Neural crest cell (in vitro differentiated cells): ENCODE measurements around the gene TMEM240. TPM values are rescaled to one million over a fixed set of nuclear protein-coding genes. Genes with fewer than 3 reads are reported as not detected.

Source experiments
- DNase-seq: peaks from one replicate; pipeline ENCODE4 v3.0.0; 2021; ENCODE audit warnings: low read depth, mixed read lengths, low spot score
- H3K27ac Mint-ChIP-seq: one replicate; pipeline ENCODE4 v1.8.0; 2021; ENCODE audit warnings: mild to moderate bottlenecking, mixed read lengths; ENCODE audit not compliant: unreplicated experiment
- H3K27me3 Mint-ChIP-seq: 2 replicates; pipeline ENCODE4 v1.8.0; 2021; ENCODE audit warnings: low read depth, mild to moderate bottlenecking, mixed read lengths
- H3K36me3 Mint-ChIP-seq: 2 replicates; pipeline ENCODE4 v1.8.0; 2021; ENCODE audit warnings: low read depth, mild to moderate bottlenecking, mixed read lengths
- H3K4me1 Mint-ChIP-seq: 2 replicates; pipeline ENCODE4 v1.8.0; 2021; ENCODE audit warnings: mixed read lengths
- H3K4me3 Mint-ChIP-seq: one replicate; pipeline ENCODE4 v1.8.0; 2021; ENCODE audit warnings: mild to moderate bottlenecking, mixed read lengths
- H3K9me3 Mint-ChIP-seq: 2 replicates; pipeline ENCODE4 v1.8.0; 2021; ENCODE audit warnings: mixed read lengths
- CTCF ChIP-seq: fragments of 200-600 bp; sonication (generic); conservative IDR thresholded peaks from 2 replicates; pipeline ENCODE4 v1.5.0; 2021; ENCODE audit warnings: antibody characterized with exemption, mild to moderate bottlenecking
- total RNA-seq: library from RNA; stranded (reverse); gene quantifications from 2 replicates; pipeline ENCODE4 v1.2.1, GENCODE V29; 2021

Gene TMEM240
- total RNA-seq, 1 donor from 2014 or later, result 16.9 TPM

- Mint-ChIP-seq H3K4me1 (peaks cover 16% of the 10 kb centered on the region), H3K27ac (peak overlapping the region; percentile 89), H3K9me3 (no peaks in the 10 kb centered on the region), H3K36me3 (no peaks in the 10 kb centered on the region), H3K4me3 (peak overlapping the region; percentile 58), H3K27me3 (peaks cover 6% of the 10 kb centered on the region)
- peak; percentile 48 for DNase-seq
- TF ChIP-seq CTCF, result no peak
Observed at GRCh38 chr1:1554926-1555915, 14.8 kb upstream of the TMEM240 start.

- Mint-ChIP-seq H3K9me3 (no peaks in the 10 kb centered on the region), H3K4me3 (peak overlapping the region; percentile 58), H3K36me3 (no peaks in the 10 kb centered on the region), H3K4me1 (peaks cover 16% of the 10 kb centered on the region), H3K27me3 (peaks cover 6% of the 10 kb centered on the region), H3K27ac (no peak overlapping the region)
- DNase-seq, result no peak
- no peak for TF ChIP-seq CTCF
Observed at GRCh38 chr1:1554550-1554925, 14.1 kb upstream of the TMEM240 start.

GRCh38 chr1:1553821-1554494, 13.5 kb upstream of the TMEM240 start:
- TF ChIP-seq CTCF, result no peak
- Mint-ChIP-seq H3K9me3 (no peaks in the 10 kb centered on the region), H3K4me1 (peaks cover 16% of the 10 kb centered on the region), H3K36me3 (no peaks in the 10 kb centered on the region), H3K27ac (peak overlapping the region; percentile 93), H3K27me3 (peaks cover 6% of the 10 kb centered on the region), H3K4me3 (no peak overlapping the region)
- no peak for DNase-seq

GRCh38 chr1:1552263-1552639, 11.8 kb upstream of the TMEM240 start:
- Mint-ChIP-seq H3K36me3 (no peaks in the 10 kb centered on the region), H3K27me3 (peaks cover 6% of the 10 kb centered on the region), H3K4me1 (peaks cover 12% of the 10 kb centered on the region), H3K27ac (no peak overlapping the region), H3K9me3 (no peaks in the 10 kb centered on the region), H3K4me3 (no peak overlapping the region)
- TF ChIP-seq CTCF, result no peak
- DNase-seq, result no peak

GRCh38 chr1:1551524-1552262, 11.3 kb upstream of the TMEM240 start:
- H3K27me3 Mint-ChIP-seq, result peaks cover 6% of the 10 kb centered on the region
- no peak for TF ChIP-seq CTCF
- no peak overlapping the region for H3K27ac Mint-ChIP-seq
- no peak for DNase-seq
- no peak overlapping the region for H3K4me3 Mint-ChIP-seq
- H3K36me3 Mint-ChIP-seq, result no peaks in the 10 kb centered on the region
- peaks cover 12% of the 10 kb centered on the region for H3K4me1 Mint-ChIP-seq
- no peaks in the 10 kb centered on the region for H3K9me3 Mint-ChIP-seq
